Mononuclear cell (primary cell): ENCODE data around the gene MRM2. TPM values are rescaled to one million over a fixed set of nuclear protein-coding genes. Genes with fewer than 3 reads are reported as not detected.

Experiments
- H3K27me3 ChIP-seq: 2 replicates; pipeline ENCODE4 v1.6.0; 2011; ENCODE audit warnings: low read length, control low read depth; ENCODE audit not compliant: insufficient read depth
- H3K4me1 ChIP-seq: 2 replicates; pipeline ENCODE4 v1.5.1; 2011; ENCODE audit warnings: mild to moderate bottlenecking, low read length, control low read depth; ENCODE audit not compliant: insufficient read depth
- H3K4me3 ChIP-seq: 2 replicates; pipeline ENCODE4 v1.5.1; 2011; ENCODE audit warnings: mild to moderate bottlenecking, low read length, moderate library complexity
- H3K9me3 ChIP-seq: 2 replicates; pipeline ENCODE4 v1.5.1; 2011; ENCODE audit warnings: low read depth, mild to moderate bottlenecking, control low read depth, low read length
- total RNA-seq: library from RNA; depleted of rRNA; stranded (reverse); fragments of >200 nt; gene quantifications from one replicate; pipeline ENCODE4 v1.2.3, GENCODE V29; 2012

Gene MRM2
- 4.4 TPM for total RNA-seq

DNA sequence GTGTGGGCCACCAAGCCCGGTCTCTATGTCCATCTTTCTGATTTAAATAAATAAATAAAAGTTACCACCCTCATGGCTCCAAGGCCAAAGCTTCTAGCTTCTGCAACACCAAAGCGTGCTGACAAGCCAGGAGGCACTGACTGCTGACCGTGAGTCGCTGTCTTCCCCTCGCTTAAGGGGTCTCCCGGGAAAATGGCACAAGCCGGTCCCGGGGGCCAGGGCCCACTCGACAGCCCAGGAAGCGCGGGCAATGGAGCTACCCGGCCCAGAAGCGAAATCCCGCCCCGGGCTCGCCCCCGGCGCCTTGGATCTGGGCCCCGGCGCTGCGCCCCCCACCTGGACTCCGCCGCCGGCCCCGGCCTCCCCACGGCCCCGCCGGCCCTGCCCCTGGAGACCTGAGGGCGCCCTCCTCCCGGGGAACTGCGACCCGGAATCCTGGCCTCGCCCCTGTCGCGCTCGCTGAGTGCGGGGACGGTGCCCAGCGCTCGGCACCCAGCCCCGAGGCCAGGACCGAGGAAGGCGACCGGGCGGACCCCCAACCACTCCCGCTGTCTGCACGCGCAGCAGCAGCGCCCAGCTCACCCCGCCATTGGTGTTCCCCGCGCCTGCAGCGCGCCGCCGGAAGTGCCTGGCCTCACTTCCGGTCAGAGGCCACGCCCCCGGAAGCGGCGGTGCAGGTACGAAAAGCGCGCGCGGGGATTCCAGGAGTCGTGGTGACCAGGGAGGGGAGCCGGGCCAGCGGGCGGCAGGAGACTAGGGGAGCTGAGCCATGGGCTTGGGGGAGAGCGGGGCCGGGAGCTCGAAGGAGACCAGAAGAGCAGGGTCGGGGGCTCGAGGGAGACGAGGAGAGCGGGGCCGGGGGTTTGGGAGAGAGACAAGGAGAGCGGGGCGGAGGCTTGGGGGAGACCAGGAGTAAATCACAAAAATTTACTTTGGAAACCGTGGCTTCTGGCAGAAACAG is at the start of gene MRM2, which contains the start of gene NUDT1:
Gene MRM2 (minus strand): TSS at position 626 of the 961 bp plus-strand sequence. CDS start 36 bp downstream, at position 590.
Gene NUDT1 (plus strand): TSS at position 647 of the 961 bp plus-strand sequence. CDS start 2,349 bp downstream, outside the sequence.
- Histone ChIP-seq H3K4me1 (peaks cover 75% of the 10 kb centered on the region), H3K4me3 (peak within 1 kb of the TSS; percentile 82), H3K9me3 (no peaks in the 10 kb centered on the region), H3K27me3 (no peaks in the 10 kb centered on the region)

DNA sequence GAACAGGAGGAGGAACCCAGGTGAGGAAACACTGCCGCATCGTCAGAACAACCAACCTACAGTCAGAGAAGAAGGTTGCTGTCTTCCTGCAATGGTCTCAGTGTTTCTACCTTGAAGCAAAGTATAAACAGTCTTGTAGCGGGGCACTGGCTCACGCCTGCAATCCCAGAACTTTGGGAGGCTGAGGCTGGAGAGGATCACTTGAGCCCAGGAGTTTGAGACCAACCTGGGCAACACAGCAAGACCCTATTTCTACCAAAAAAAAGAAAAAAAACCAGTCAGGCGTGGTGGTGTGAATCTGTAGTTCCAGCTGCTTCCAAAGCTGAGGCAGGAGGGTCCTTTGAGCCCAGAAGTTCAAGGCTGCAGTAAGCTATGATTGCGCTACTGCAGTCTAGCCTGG is 48.9 kb upstream of the MRM2 start:
- peaks cover 3% of the 10 kb centered on the region for H3K4me1 ChIP-seq
- no peaks in the 10 kb centered on the region for H3K27me3 ChIP-seq
- H3K9me3 ChIP-seq = no peaks in the 10 kb centered on the region
- no peak overlapping the region for H3K4me3 ChIP-seq

DNA sequence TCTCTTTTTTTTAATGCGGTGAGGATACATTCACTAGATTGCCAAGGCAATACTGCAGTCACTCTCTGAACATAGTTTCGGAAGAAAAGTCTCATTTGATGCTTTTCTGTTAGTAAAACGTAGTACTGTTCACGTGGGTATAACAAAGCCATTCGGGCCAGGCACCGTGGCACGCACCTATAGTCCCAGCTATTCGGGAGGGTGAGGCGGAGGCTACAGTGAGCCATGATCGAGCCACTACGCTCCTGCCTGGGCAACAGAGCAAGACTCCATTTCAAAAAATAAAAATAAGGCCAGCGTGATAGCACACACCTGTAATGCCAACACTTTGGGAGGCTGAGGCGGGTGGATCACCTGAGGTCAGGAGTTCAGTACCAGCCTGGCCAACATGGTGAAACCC is 47.6 kb upstream of the MRM2 start:
- Histone ChIP-seq H3K4me1 (peaks cover 3% of the 10 kb centered on the region), H3K27me3 (no peaks in the 10 kb centered on the region), H3K9me3 (no peaks in the 10 kb centered on the region)

DNA sequence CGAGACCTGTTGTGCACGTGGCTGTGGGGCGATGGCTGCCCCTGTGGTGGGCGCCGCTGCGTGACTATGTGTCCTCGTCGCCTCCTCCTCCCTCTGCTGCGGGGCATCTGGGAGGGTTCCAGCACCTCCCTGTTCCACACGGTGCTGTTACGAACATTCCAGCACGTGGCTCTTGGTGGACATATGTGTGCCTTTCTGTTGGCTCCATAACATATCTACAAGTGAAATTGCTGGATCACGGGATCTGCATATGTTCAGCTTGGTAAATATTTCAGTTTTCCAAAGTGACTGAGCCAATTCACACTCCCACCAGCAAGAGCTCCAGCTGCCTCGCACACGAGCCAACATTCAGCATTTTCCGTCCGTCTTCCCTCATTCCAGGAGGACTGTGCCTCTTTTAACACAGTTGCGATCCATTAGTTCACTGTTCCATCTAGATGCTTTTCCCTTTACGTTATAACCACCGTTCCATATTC is 47.1 kb upstream of the MRM2 start:
- Histone ChIP-seq H3K4me3 (no peak overlapping the region), H3K9me3 (no peaks in the 10 kb centered on the region), H3K27me3 (no peaks in the 10 kb centered on the region), H3K4me1 (peaks cover 3% of the 10 kb centered on the region)

More for the DNA sequence above, 47.6 kb upstream of the MRM2 start:
- no peak overlapping the region for H3K4me3 ChIP-seq

DNA sequence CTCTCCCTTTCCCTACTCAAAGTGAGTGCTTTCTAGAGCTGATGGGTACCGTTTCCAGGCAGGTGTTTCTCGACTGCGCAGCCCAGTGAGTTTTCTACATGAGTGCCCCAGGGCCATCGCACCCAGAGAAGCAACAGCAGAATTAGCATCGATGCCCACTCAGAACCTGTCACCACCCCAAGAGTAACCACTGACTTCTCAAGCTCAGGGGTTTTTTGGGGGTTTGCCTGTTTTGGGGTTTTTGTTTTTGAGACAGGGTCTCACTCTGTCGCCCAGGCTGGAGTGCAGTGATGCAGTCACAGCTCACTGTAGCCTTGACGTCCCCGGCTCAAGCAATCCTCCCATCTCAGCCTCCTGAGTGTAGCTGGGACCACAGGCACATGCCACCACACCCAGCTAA is 46.5 kb upstream of the MRM2 start:
- H3K4me1 ChIP-seq = peaks cover 3% of the 10 kb centered on the region
- no peak overlapping the region for H3K4me3 ChIP-seq
- no peaks in the 10 kb centered on the region for H3K27me3 ChIP-seq
- no peaks in the 10 kb centered on the region for H3K9me3 ChIP-seq

DNA sequence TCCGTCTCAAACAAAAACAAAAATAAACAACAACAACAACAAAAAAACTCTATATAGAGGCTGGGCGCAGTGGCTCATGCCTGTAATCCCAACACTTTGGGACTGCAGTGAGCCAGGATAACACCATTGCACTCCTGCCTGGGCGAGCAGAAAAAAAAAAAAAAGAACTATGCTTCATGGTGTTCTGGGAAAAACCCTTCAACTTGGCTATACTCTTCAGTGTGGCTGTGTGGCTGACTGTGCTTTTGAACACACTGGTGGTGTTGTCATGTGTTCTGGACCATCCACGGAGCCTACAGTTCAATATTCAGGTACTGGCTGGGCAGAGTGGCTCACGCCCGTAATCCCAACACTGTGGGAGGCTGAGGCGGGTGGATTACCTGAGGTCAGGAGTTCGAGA is 45.7 kb upstream of the MRM2 start:
- no peaks in the 10 kb centered on the region for H3K27me3 ChIP-seq
- no peaks in the 10 kb centered on the region for H3K9me3 ChIP-seq
- H3K4me3 ChIP-seq = no peak overlapping the region
- peaks cover 3% of the 10 kb centered on the region for H3K4me1 ChIP-seq

DNA sequence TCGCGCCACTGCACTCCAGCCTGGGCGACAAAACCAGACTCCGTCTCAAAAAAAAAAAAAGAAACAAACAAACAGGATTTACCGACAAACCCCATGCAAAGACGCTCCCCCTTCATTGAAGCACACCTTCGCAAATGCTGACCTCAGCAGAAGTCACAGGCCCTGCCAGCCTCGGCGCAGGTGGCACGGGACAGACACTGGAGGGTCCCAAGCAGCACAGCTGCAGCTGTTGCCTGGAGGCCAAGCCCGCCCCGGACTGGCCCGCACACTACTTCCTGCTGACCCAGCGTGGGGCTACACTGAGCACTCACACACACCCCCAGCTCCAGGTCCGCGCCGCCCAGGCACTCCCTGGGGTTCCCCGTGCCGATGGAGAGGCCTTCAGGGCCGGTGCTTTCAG is 41.1 kb upstream of the MRM2 start:
- H3K4me1 ChIP-seq = peaks cover 3% of the 10 kb centered on the region
- no peaks in the 10 kb centered on the region for H3K27me3 ChIP-seq
- H3K4me3 ChIP-seq = no peak overlapping the region
- no peaks in the 10 kb centered on the region for H3K9me3 ChIP-seq

DNA sequence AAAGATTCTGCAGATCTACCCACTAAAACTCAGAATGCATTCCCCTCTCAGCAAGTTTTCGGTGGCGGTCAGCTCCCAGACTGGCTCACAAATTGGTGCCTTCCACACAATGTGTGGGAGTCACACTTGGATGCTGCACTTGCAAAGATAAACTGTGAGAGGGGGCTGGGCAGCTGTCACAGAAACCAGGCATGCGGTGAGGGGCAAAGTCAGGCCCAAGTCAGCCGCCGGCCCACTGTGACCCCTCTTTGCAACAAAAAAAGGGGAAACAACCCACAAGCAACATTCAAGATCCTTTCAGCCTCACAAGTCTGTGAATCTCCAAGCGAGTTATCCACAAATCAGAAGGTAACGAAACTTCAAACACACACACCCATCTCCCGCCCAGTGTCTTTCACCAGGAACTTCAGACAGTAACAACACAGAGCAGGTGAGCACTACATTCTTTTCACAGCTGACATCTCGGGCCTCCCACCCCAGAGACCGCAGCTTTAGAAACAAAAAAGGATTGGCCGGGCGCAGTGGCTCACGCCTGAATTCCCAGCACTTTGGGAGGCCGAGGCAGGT is 40.3 kb upstream of the MRM2 start:
- Histone ChIP-seq H3K4me3 (no peak overlapping the region), H3K9me3 (no peaks in the 10 kb centered on the region), H3K4me1 (no peaks in the 10 kb centered on the region), H3K27me3 (no peaks in the 10 kb centered on the region)

DNA sequence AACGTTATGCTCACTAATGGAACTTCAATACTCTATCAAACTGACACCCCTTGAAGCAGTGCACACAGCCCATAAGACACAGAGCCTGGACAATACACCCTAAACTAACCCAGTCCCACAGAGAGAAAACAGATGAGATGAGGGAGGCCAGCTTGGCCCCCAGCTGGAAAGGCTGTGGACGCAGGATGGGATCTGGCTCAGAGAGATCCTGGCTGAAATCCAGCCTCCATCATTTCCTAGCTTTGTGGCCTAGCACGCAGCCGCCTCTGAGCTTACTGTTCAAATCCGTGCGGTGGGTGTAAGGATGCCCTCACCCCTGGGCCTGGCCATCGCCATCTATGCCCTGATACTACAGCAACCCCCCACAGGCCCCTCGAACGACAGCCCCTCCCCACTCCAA is 39.5 kb upstream of the MRM2 start:
- Histone ChIP-seq H3K4me1 (no peaks in the 10 kb centered on the region), H3K9me3 (no peaks in the 10 kb centered on the region), H3K27me3 (no peaks in the 10 kb centered on the region), H3K4me3 (no peak overlapping the region)

DNA sequence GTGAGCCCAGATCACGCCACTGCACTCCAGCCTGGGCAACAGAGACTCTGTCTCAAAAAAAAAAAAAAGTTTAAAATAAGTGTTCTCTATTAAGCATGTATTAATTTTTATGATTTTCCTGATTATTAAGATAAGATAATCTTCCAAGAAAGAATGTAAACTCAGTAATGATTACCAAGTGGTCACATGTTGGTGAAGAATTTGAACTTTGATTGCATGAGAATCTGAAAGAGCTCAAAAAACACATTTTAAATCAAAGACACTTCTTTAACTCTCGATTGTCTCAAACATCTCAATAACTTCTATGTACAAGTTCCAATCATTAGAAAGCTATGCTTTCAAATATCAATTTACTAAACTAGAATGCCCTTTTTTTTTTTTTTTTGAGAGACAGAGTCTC is 38.4 kb upstream of the MRM2 start:
- no peaks in the 10 kb centered on the region for H3K27me3 ChIP-seq
- H3K4me3 ChIP-seq = no peak overlapping the region
- H3K9me3 ChIP-seq = no peaks in the 10 kb centered on the region
- H3K4me1 ChIP-seq = no peaks in the 10 kb centered on the region

DNA sequence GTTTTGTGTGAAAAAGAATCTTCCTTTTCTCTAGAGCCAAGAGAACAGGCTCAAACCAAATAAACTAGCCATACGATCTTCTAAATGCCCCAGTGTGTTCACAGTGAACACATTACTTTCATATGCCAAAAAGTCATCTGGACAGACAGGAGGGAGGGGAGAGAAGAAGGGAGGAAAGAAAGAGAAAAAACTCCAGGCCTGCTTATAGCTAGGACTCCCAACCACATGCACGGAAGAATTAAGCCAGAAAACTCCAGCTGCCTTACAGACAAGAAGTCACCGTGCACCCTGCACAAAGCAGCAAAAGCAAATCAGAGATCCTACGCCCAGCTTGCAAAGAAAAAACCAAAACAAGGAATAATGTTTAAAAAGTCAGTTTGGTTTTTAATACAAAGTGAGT is 37.9 kb upstream of the MRM2 start:
- H3K9me3 ChIP-seq = no peaks in the 10 kb centered on the region
- no peaks in the 10 kb centered on the region for H3K4me1 ChIP-seq
- no peaks in the 10 kb centered on the region for H3K27me3 ChIP-seq
- H3K4me3 ChIP-seq = no peak overlapping the region

DNA sequence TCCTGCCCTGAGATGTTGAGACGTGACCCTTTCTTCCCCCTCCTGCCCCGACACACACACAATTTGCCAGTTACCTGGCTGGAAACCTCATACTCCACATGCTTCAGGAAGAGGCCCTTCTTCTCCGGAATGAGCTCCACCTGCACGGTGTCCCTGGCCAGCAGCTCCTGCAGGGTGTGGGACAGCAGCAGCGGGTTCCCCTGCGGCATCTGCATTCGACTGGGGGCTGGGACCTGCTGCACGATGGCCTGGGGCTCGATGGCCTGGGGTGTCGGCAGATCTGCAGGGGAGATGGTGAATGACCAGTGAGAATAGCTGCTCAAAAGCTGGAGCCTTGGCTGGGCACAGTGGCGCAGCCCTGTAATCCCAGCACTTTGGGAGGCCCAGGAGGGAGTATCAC is 36.0 kb upstream of the MRM2 start:
- H3K27me3 ChIP-seq = no peaks in the 10 kb centered on the region
- no peaks in the 10 kb centered on the region for H3K4me1 ChIP-seq
- H3K9me3 ChIP-seq = no peaks in the 10 kb centered on the region
- H3K4me3 ChIP-seq = no peak overlapping the region

DNA sequence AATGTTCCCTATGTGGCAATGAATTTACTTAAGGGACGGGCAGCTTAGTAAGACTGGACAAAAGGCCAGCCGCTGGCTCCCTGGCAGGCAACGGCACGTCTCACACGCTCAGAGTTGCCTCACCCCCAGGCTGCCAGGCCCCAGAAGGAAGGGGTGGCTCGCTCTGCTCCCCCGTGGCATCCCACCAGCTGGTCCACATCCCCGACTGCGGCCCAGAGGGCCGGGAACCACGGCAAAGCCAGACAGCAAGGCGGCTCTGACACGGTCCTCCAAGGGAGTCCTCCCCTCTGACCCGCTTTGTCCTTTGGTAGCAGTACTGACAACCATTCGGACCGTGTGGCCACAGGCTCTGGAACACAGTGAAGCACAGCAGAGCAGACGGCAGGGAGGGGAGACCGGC is 34.1 kb upstream of the MRM2 start:
- Histone ChIP-seq H3K4me3 (no peak overlapping the region), H3K4me1 (no peaks in the 10 kb centered on the region), H3K9me3 (no peaks in the 10 kb centered on the region), H3K27me3 (no peaks in the 10 kb centered on the region)

DNA sequence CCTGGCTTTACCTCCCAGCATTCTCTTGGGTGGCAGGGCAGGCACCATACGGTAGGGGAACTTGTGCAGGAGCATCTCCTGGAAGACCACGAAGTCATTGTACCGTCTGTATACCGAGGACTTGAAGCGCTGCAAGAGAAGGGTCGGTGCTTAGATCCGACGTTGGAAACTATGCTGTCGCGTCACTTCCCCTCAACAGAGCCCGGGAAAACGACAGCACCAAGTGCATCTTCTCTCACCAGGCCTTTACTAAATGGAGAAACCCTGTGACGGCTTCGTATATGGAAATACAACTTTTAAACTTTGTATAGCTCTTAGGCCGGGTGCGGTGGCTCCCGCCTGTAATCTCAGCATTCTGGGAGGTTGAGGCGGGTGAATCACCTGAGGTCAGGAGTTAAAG is 33.1 kb upstream of the MRM2 start:
- H3K4me3 ChIP-seq = no peak overlapping the region
- H3K9me3 ChIP-seq = no peaks in the 10 kb centered on the region
- no peaks in the 10 kb centered on the region for H3K27me3 ChIP-seq
- no peaks in the 10 kb centered on the region for H3K4me1 ChIP-seq

DNA sequence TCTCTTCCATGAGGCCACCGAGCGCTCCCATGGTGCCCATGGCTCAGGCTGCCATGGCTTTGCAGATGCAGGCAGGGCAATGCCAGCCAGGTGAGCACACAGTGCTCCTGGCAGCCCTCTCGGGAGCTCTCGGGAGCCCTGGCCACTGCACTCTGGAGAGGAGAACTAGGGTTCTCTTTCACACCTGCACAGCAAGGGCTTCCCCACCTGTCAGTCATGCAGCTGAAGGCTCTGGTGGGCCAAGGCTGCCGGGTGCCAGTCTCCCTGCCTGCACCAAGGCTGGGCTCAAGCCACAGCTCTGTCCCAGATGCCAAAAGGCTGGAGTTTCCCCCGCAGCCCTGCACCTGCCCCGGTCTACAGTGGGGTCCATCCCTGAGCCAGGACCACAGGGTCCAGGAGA is 32.7 kb upstream of the MRM2 start:
- no peaks in the 10 kb centered on the region for H3K27me3 ChIP-seq

More for the DNA sequence above, 32.7 kb upstream of the MRM2 start:
- Histone ChIP-seq H3K4me3 (no peak overlapping the region), H3K4me1 (no peaks in the 10 kb centered on the region), H3K9me3 (no peaks in the 10 kb centered on the region)
